GM12891 (cell line): ENCODE data around the gene SPNS3.

Source experiments
- POLR2A ChIP-seq: IDR thresholded peaks from 2 replicates; pipeline ENCODE4 v1.6.1; 2011; ENCODE audit warnings: low read depth, low read length, control low read depth
- POLR2AphosphoS5 ChIP-seq: IDR thresholded peaks from 2 replicates; pipeline ENCODE4 v1.6.1; 2011; ENCODE audit warnings: low read depth, low read length, control low read depth

DNA sequence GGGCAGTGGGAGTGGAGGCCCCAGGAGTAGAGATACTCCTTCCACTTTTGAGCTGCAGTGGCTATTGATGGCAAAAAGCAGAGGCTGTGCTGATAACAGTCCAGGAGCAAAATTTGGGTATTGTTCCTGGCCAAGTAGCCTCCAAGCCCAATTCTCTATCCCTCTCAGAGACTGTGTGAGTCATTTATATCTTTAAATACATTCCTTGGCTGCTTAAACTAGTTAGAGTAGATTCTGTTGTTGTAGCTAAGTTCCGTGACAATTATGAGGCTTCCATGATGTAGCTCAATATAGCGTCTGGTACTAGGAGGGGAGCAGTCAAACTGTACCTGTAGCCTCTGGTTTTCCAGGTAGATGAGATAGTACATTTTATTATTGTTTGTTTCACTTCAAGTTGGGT, 47.3 kb upstream of the SPNS3 start:
- no peak for TF ChIP-seq POLR2AphosphoS5
- no peak for TF ChIP-seq POLR2A
